Ammon's horn (tissue), 1 donor: ENCODE results near the gene MTFR1L.

Experiments
- DNase-seq: peaks from one replicate; pipeline ENCODE4 v3.0.0-alpha.2; 2016; ENCODE audit warnings: low spot score

Gene MTFR1L

DNA sequence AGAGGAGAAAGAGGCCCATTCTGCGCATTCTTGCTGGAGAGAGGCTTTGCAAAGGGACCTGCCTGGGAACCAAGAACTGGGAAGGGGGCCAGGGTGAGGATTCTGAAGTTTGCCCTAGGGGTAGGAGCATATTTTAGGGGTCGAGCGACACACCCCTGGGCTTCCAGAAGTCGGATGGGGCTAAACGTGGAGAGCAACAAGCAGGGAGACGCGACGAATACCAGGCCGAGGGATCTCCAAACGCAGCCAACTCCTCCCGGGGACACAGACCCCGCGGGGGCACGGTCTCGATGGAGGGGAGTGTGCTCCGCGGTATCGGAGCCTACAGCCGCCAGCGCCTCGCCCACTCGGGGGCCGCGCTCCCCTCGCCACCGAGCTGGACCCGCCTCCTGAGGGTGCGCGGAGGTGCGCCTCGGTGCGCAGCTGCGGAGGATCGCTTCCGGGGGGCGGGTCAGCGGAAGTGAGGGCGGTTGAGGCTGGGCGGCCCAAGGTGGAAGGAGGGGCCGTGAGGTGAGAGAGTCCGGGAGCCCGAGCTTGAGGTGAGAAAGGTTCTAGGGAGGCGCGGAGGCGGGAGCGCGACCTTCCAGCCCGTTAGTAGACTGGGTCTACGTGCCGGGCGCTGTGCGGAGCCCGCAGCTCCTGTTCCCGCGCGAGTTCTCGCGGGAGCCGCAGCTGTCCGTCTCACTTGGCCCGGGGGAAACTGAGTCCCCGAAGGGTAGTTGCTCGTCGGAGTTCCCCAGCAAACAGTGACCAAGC, at the start of gene MTFR1L:
Gene MTFR1L, plus strand, starts transcription at position 464 of the 756 bp plus-strand sequence. CDS start 3,151 bp downstream, outside the sequence.
- DNase-seq = peak; percentile 88

GRCh38 chr1:25770541-25771220, 49.1 kb upstream of the MTFR1L start:
- DNase-seq = no peak

- no peak for DNase-seq
Measured at GRCh38 chr1:25771221-25772114, 48.3 kb upstream of the MTFR1L start.

DNA sequence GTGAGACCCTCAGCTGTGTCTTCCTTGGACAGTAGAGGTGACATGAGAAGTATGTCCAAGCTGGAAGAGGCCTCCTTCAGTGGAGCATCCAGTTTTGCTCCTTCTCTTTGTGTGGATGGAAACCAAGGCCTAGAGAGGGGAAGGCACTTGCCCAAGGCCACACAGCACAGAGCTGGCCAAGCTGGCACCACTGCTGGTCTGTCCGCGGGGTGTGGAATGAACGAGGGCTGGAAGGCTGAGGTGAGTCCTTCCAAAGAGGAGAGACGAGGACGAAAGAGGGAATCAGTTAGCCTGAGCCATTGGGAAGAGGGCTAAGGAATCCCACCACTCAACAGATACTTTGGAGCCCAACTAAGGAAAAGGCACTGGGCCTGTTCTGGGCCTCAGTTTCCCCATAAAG, 47.6 kb upstream of the MTFR1L start:
- no peak for DNase-seq

- DNase-seq = no peak
Measured at GRCh38 chr1:25772692-25773245, 47.0 kb upstream of the MTFR1L start.

- DNase-seq = no peak
Measured at GRCh38 chr1:25773441-25774125, 46.2 kb upstream of the MTFR1L start.

- DNase-seq = no peak
Measured at GRCh38 chr1:25774206-25774803, 45.4 kb upstream of the MTFR1L start.

DNA sequence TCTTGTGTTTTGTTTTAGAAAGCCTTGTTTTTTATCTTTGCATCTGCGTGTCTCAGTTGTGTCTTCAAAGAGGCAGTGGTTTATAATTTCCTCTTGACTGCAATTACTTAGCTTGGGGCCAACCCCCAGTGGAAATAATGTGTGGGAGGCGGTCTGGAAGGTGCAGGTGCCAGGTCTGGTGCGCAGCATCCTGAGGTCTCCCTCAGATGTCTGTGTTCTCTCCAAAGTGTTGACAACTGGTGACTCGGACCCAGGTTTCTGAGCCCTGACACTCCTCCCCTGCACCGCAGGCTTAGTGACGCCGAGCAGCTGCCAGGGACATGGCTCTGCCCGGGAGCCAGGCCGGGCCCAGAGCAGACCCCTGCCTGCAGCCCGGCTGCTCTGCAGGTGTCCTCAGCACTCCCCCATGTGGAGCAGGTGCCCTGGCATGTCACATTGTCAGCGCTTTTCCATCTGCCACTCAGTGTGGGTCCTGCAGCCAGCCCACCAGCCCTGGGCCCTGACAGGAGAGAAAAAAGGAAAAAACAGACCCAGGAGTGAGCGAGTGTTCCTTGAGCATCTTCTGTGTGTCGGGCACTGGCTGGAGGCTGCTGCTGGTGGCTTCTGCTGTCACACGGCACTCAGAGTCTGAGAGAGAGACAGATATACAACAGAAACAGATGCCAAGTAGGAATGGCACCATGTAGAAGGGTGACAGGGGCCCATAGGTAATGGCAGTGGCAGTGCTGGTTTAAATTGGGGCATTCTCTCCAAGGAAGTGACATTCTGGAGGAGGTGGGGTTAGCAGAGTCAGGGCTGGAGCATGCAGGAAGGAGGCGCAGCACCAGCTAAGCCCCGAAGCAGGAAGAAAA, 44.6 kb upstream of the MTFR1L start:
- no peak for DNase-seq

- no peak for DNase-seq
Measured at GRCh38 chr1:25779388-25779787, 40.4 kb upstream of the MTFR1L start.

DNA sequence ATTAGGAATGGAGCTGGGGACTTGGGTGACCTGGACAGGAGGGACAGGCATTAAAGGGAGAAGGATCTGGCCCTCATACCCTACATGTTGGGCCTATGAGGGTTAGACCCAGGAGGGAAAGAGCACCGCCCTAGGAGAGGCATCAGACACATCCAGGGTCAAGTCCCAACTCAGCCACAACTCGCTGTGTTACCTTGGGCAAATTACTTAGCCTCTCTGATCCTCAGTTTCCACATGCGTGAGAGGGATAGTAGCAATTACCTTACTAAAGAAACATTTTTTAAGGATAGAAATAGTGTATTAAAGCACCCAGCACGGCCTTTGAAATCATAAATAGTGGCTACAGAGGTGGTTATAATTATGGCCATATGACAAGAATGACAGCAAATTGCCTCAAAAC, 39.9 kb upstream of the MTFR1L start:
- no peak for DNase-seq

- DNase-seq = no peak
Measured at GRCh38 chr1:25780318-25781129, 39.2 kb upstream of the MTFR1L start.

GRCh38 chr1:25781130-25781433, 38.7 kb upstream of the MTFR1L start:
- no peak for DNase-seq

- DNase-seq = no peak
Measured at GRCh38 chr1:25782608-25783201, 37.0 kb upstream of the MTFR1L start.

GRCh38 chr1:25784575-25785051, 35.1 kb upstream of the MTFR1L start:
- DNase-seq = no peak

- no peak for DNase-seq
Measured at GRCh38 chr1:25785333-25786067, 34.3 kb upstream of the MTFR1L start.

DNA sequence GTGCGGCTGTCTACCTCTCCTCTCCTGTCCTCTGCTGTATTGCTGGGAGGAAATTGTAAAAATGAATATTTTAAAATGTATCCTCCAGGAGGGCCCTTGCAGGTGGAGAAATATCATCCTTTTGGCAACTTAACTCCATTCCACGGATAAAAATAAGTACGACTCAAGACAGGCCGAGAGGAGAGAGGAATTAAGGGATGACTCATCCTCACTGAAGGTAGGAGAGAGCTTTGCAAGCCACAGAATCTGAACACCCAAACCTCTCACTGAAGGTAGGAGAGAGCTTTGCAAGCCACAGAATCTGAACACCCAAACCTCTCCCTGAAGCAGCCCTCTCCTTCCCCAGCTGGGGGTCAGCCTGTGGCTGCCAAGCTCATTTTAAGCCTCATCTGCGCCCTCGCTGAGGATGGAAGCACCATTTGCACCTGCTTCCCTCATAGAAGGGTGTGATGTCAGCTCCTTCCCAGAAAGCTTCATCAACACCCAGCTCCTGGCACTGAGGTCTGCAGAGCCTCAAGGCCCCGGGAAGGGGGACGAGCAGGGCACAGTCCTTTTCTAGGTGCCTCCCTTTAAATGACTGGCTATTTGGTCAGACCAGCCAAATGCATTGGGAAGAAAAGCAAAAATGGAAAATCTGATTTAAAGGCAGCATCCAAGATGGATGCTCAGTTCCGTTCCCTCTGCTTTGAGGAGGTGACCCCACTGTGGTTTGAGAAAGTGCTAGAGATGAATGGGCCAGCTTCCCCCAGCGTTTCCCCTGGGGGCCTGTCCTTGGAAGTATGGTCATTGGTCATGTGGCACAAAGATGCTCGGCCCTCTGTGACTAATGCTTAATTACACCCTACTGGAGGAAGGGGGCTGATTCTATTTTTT, 32.6 kb upstream of the MTFR1L start:
- DNase-seq = no peak

GRCh38 chr1:25787760-25788166, 32.0 kb upstream of the MTFR1L start:
- DNase-seq = no peak
